ENCODE data around the gene SIRT5.

SIRT5 gene

DNA sequence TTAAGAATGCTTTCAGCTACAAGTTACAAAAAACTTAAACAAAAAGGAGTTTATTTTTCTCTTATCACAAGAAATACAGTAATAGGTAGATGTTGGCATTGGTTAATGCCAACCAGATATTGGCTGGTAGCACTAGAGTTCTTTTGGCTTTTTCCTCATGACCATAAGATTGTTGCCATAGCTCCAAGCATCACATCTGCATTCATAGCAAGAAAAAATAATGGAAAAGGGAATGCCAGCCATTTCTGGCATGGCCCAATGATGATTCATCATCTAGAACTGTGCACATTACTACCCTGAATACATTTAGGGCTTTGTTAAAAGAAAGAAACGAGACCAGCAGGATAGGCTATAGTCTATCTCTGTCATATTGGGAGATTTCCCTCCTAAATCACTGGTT, 20.8 kb upstream of the SIRT5 start:
- no peak overlapping the region for H3K27ac ChIP-seq (ENCODE audit: low read depth, low read length)
- no CpG with 5 or more reads among the region's 1 CpG for WGBS (ENCODE audit: extremely low coverage, insufficient coverage, insufficient read length)

GRCh38 chr6:13554929-13555333, 19.5 kb upstream of the SIRT5 start:
- no peak overlapping the region for H2BK12ac ChIP-seq (ENCODE audit: low read length)
- no peak overlapping the region for H3K4me2 ChIP-seq (ENCODE audit: low read length)
- H3K4me3 ChIP-seq (ENCODE audit: low read depth, low read length): no peak overlapping the region
- no peak overlapping the region for H3K9ac ChIP-seq (ENCODE audit: low read length)
- H2BK120ac ChIP-seq (ENCODE audit: insufficient read depth, low read length, poor library complexity): no peak overlapping the region
- no peaks in the 10 kb centered on the region for H3K9me3 ChIP-seq (ENCODE audit: insufficient read depth, low read depth, low read length)
- no peak overlapping the region for H3K14ac ChIP-seq (ENCODE audit: low read length)
- peak overlapping the region; percentile 15 for H2AFZ ChIP-seq (ENCODE audit: insufficient read depth, low read length, poor library complexity)
- H4K12ac ChIP-seq (ENCODE audit: low read depth, low read length): no peak overlapping the region
- no peak overlapping the region for H2BK5ac ChIP-seq (ENCODE audit: low read depth, low read length, poor library complexity)
- no peak for DNase-seq
- H3K18ac ChIP-seq (ENCODE audit: low read length): no peak overlapping the region
- no peaks in the 10 kb centered on the region for H3K79me1 ChIP-seq (ENCODE audit: low read length)
- H3K4ac ChIP-seq (ENCODE audit: low read depth, low read length): no peak overlapping the region
- H3K27me3 ChIP-seq (ENCODE audit: insufficient read depth, low read length): no peaks in the 10 kb centered on the region
- H3K4me1 ChIP-seq (ENCODE audit: control insufficient read depth in 1 of 2, insufficient read depth in 2 of 2, low read length in 2 of 2): peaks cover 0 to 3% of the 10 kb centered on the region in 2 experiments
- no peak overlapping the region for H4K8ac ChIP-seq (ENCODE audit: low read depth, low read length)
- H3K36me3 ChIP-seq (ENCODE audit: control insufficient read depth in 1 of 2, insufficient read depth in 2 of 2, low read length in 2 of 2): no peaks in the 10 kb centered on the region
- no peak overlapping the region for H3K23ac ChIP-seq (ENCODE audit: low read length)
- no peaks in the 10 kb centered on the region for H3K79me2 ChIP-seq (ENCODE audit: control insufficient read depth, insufficient read depth, low read length, poor library complexity)
- no peak overlapping the region for H4K91ac ChIP-seq (ENCODE audit: low read depth, low read length)
- WGBS (ENCODE audit: extremely low coverage, insufficient coverage, insufficient read length): no CpG with 5 or more reads among the region's 8 CpGs
- no peak overlapping the region for H3K27ac ChIP-seq (ENCODE audit: low read depth, low read length)
- H2AK5ac ChIP-seq (ENCODE audit: low read length): no peak overlapping the region

More for the DNA sequence above, 20.8 kb upstream of the SIRT5 start:
- Histone ChIP-seq H3K14ac (ENCODE audit: low read length) (no peak overlapping the region), H4K8ac (ENCODE audit: low read depth, low read length) (no peak overlapping the region), H3K9me3 (ENCODE audit: insufficient read depth, low read depth, low read length) (no peaks in the 10 kb centered on the region), H3K27me3 (ENCODE audit: insufficient read depth, low read length) (no peaks in the 10 kb centered on the region), H3K79me2 (ENCODE audit: control insufficient read depth, insufficient read depth, low read length, poor library complexity) (no peaks in the 10 kb centered on the region), H3K18ac (ENCODE audit: low read length) (no peak overlapping the region), H3K36me3 (ENCODE audit: control insufficient read depth in 1 of 2, insufficient read depth in 2 of 2, low read length in 2 of 2) (no peaks in the 10 kb centered on the region), H3K4me1 (ENCODE audit: control insufficient read depth in 1 of 2, insufficient read depth in 2 of 2, low read length in 2 of 2) (peaks cover 0 to 3% of the 10 kb centered on the region in 2 experiments), H2AK5ac (ENCODE audit: low read length) (no peak overlapping the region), H3K4me3 (ENCODE audit: low read depth, low read length) (no peak overlapping the region), H2AFZ (ENCODE audit: insufficient read depth, low read length, poor library complexity) (no peak overlapping the region), H3K4me2 (ENCODE audit: low read length) (no peak overlapping the region), H4K12ac (ENCODE audit: low read depth, low read length) (no peak overlapping the region), H2BK12ac (ENCODE audit: low read length) (no peak overlapping the region), H3K4ac (ENCODE audit: low read depth, low read length) (no peak overlapping the region), H2BK5ac (ENCODE audit: low read depth, low read length, poor library complexity) (no peak overlapping the region), H4K91ac (ENCODE audit: low read depth, low read length) (no peak overlapping the region), H2BK120ac (ENCODE audit: insufficient read depth, low read length, poor library complexity) (no peak overlapping the region), H3K23ac (ENCODE audit: low read length) (no peak overlapping the region), H3K9ac (ENCODE audit: low read length) (no peak overlapping the region), H3K79me1 (ENCODE audit: low read length) (no peaks in the 10 kb centered on the region)
- peak; percentile 57 to 93 for DNase-seq

GRCh38 chr6:13557841-13558240, 16.6 kb upstream of the SIRT5 start:
- DNase-seq: no peak
- Histone ChIP-seq H4K12ac (ENCODE audit: low read depth, low read length) (no peak overlapping the region), H4K8ac (ENCODE audit: low read depth, low read length) (no peak overlapping the region), H3K27me3 (ENCODE audit: insufficient read depth, low read length) (no peaks in the 10 kb centered on the region), H4K91ac (ENCODE audit: low read depth, low read length) (no peak overlapping the region), H3K27ac (ENCODE audit: low read depth, low read length) (no peak overlapping the region), H2AFZ (ENCODE audit: insufficient read depth, low read length, poor library complexity) (no peak overlapping the region), H2BK12ac (ENCODE audit: low read length) (no peak overlapping the region), H3K79me1 (ENCODE audit: low read length) (no peaks in the 10 kb centered on the region), H2BK5ac (ENCODE audit: low read depth, low read length, poor library complexity) (no peak overlapping the region), H3K4me2 (ENCODE audit: low read length) (no peak overlapping the region), H3K4ac (ENCODE audit: low read depth, low read length) (no peak overlapping the region), H2BK120ac (ENCODE audit: insufficient read depth, low read length, poor library complexity) (no peak overlapping the region), H3K9me3 (ENCODE audit: insufficient read depth, low read depth, low read length) (no peaks in the 10 kb centered on the region), H2AK5ac (ENCODE audit: low read length) (no peak overlapping the region), H3K18ac (ENCODE audit: low read length) (no peak overlapping the region), H3K14ac (ENCODE audit: low read length) (no peak overlapping the region), H3K9ac (ENCODE audit: low read length) (no peak overlapping the region), H3K4me3 (ENCODE audit: low read depth, low read length) (no peak overlapping the region), H3K4me1 (ENCODE audit: control insufficient read depth in 1 of 2, insufficient read depth in 2 of 2, low read length in 2 of 2) (peaks cover 0 to 3% of the 10 kb centered on the region in 2 experiments), H3K23ac (ENCODE audit: low read length) (no peak overlapping the region), H3K79me2 (ENCODE audit: control insufficient read depth, insufficient read depth, low read length, poor library complexity) (no peaks in the 10 kb centered on the region), H3K36me3 (ENCODE audit: control insufficient read depth in 1 of 2, insufficient read depth in 2 of 2, low read length in 2 of 2) (no peaks in the 10 kb centered on the region)

- DNase-seq: no peak
- H3K27me3 ChIP-seq (ENCODE audit: insufficient read depth, low read length): no peaks in the 10 kb centered on the region
- no peaks in the 10 kb centered on the region for H3K36me3 ChIP-seq (ENCODE audit: control insufficient read depth in 1 of 2, insufficient read depth in 2 of 2, low read length in 2 of 2)
- H2AK5ac ChIP-seq (ENCODE audit: low read length): no peak overlapping the region
- H3K4me1 ChIP-seq (ENCODE audit: control insufficient read depth in 1 of 2, insufficient read depth in 2 of 2, low read length in 2 of 2): peaks cover 0 to 3% of the 10 kb centered on the region in 2 experiments
- H3K9me3 ChIP-seq (ENCODE audit: insufficient read depth, low read depth, low read length): no peaks in the 10 kb centered on the region
- no peak overlapping the region for H4K8ac ChIP-seq (ENCODE audit: low read depth, low read length)
- no peak overlapping the region for H4K12ac ChIP-seq (ENCODE audit: low read depth, low read length)
- no peak overlapping the region for H2AFZ ChIP-seq (ENCODE audit: insufficient read depth, low read length, poor library complexity)
- no peak overlapping the region for H3K27ac ChIP-seq (ENCODE audit: low read depth, low read length)
- no peak overlapping the region for H3K23ac ChIP-seq (ENCODE audit: low read length)
- H3K14ac ChIP-seq (ENCODE audit: low read length): no peak overlapping the region
- no peaks in the 10 kb centered on the region for H3K79me2 ChIP-seq (ENCODE audit: control insufficient read depth, insufficient read depth, low read length, poor library complexity)
- H3K4ac ChIP-seq (ENCODE audit: low read depth, low read length): no peak overlapping the region
- WGBS (ENCODE audit: extremely low coverage, insufficient coverage, insufficient read length): no CpG with 5 or more reads among the region's 4 CpGs
- H3K9ac ChIP-seq (ENCODE audit: low read length): no peak overlapping the region
- H3K79me1 ChIP-seq (ENCODE audit: low read length): no peaks in the 10 kb centered on the region
- no peak overlapping the region for H3K4me2 ChIP-seq (ENCODE audit: low read length)
- no peak overlapping the region for H2BK12ac ChIP-seq (ENCODE audit: low read length)
- H3K4me3 ChIP-seq (ENCODE audit: low read depth, low read length): no peak overlapping the region
- H3K18ac ChIP-seq (ENCODE audit: low read length): no peak overlapping the region
- no peak overlapping the region for H2BK5ac ChIP-seq (ENCODE audit: low read depth, low read length, poor library complexity)
- no peak overlapping the region for H2BK120ac ChIP-seq (ENCODE audit: insufficient read depth, low read length, poor library complexity)
- no peak overlapping the region for H4K91ac ChIP-seq (ENCODE audit: low read depth, low read length)
These were observed 15.7 kb upstream of the SIRT5 start for GRCh38 chr6:13558718-13559117.
